ENCODE measurements around the gene PLEKHA6.

Gene PLEKHA6

DNA sequence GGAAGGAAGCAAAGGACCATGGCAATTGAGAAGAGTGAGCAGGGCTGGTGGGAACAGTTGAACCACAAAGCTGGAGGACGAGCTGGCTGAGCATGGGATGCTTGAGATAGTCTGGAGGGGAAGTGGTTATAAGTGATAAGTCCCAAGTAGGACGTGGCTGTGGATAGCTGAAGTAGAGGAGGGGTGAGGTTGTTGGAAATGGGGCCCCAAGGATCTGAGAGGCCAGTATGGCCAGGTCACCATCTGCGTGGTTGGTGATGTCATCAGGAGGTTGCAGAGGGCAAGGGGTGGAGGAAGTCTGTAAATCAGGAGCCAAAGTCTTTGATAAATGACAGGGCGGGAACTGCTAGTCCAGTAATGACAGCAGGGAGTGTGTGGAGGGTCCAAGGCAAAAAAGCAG is 182.6 kb downstream of the PLEKHA6 start:
- no peak for DNase-seq

DNA sequence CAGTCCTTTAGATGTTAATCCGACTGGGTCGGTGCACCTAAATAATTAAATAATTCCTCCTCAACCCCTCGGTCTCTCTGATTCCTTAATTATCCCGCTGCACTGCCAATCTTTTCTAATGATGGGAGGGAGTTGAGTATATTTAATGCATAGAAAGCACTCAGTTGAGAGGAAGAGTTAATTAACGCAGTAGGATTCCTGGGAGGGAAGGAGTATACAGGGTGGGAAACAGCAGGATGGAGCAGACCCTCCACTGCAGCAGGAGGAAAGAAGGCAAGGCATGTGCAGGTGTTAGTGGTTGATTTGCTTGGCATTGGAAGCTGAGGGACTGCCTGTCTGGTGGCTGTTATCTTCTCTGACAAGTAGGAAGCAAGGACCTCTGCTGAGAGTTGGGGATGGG is 183.7 kb downstream of the PLEKHA6 start:
- DNase-seq, result no peak

- DNase-seq, result no peak
These were observed 184.8 kb downstream of the PLEKHA6 start for GRCh38 chr1:204174958-204175357.

DNA sequence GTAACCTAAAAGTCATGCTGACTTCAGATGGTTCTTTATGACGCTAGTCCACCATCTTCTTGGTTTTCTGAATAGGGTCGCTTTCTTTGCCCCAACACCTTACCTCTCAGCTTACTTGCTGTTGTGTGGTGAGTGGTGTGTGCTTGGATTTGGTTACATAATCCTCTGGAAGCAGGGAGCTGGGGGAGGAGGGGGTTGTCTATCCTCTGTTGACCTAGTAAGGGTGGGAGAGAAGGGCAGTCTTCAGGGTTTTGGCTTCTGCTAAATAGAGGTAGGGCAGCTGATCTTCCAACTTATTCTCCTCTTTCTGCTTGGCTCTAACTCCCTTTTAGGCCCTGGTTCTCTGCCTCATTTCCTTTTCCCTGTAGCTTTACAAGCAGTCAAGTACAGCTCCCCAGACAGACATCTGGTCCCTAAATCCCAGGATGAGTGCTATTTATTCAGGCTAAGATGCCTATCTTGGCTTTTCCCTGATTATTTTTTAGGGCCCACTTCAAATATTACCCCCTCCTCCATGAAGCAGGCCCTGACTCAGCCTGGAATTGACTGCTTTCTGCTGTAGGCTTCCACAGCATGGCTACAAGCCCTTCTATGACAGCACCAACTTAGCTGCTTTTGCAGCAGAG is 187.2 kb downstream of the PLEKHA6 start:
- DNase-seq, result no peak

DNA sequence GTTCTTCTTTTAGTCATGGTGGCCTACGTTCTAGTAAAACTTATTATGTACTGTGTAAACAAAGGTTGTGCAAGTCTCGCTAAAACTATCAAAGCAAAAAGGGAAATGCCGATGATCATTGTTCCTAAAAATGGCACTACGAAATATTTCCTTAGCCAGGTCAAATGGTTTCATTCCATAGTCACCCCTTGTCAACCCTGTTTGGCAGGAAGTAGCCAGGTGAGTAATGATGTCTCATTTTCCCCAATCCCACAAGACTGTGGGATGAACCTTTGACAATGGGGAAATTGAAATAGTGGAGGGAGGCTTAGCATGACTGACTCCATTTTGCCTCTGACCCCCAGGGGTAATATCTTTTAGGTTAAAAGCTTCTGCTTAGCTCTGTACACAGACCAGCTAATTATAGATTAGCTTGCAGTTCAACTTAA is 188.0 kb downstream of the PLEKHA6 start:
- DNase-seq, result peak; percentile 72

- no peak for DNase-seq
These were observed 189.1 kb downstream of the PLEKHA6 start for GRCh38 chr1:204170494-204171155.

DNA sequence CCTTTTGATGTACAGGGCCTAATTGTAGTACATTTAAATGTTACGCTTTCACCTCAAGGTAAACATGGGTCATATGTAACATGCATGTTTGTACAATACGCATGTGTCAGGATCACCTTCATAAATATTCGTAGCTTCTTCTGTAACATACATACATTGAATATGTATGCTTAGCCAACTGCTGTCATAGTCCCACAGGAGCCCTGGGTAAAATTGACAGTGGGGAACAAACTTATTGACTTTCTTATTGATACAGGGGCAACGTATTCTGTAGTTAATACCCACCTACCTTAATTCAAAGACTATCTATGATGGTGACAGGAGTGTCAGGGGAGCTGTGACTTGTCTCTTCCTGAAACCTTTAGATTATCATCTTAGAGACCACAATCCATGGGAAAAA is 189.9 kb downstream of the PLEKHA6 start:
- no peak for DNase-seq

Measured in fibroblast of skin of back (primary cell).